ENCODE results near the gene KAT14. TPM values are rescaled to one million over a fixed set of nuclear protein-coding genes. Genes with fewer than 3 reads are reported as not detected.
"Not testable (repeated sequence)": the region's sequence is repeated elsewhere in the genome, so short reads cannot be mapped to it uniquely, and the experiment has no call there.

KAT14 gene
- total RNA-seq, 4 donors from 2014 or later = 6.5 to 11.8 (median 9.8) TPM

DNA sequence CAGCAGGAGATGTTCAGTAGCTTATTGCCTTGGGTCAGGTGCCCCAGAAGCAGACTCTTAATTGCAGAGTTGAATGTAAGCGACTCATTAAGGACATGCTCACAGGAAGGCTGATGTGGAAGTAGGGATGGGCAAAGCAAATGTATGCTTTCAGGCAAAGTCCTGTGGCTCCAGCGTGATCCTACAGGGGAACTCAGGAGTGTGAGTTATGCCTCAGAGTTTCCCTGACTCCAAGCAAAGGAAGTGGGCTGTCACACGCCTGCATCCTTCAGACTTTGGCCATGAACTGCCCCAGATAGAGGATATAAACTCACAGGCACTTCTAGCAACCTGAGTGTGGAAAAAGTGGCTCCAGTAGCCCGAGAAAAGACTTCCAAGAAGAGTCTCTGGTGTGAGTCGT, 85.7 kb downstream of the KAT14 start:
- no peak for TF ChIP-seq POLR2A (IDR thresholded peaks at IDR 0.05)
- TF ChIP-seq, protein P1, sequence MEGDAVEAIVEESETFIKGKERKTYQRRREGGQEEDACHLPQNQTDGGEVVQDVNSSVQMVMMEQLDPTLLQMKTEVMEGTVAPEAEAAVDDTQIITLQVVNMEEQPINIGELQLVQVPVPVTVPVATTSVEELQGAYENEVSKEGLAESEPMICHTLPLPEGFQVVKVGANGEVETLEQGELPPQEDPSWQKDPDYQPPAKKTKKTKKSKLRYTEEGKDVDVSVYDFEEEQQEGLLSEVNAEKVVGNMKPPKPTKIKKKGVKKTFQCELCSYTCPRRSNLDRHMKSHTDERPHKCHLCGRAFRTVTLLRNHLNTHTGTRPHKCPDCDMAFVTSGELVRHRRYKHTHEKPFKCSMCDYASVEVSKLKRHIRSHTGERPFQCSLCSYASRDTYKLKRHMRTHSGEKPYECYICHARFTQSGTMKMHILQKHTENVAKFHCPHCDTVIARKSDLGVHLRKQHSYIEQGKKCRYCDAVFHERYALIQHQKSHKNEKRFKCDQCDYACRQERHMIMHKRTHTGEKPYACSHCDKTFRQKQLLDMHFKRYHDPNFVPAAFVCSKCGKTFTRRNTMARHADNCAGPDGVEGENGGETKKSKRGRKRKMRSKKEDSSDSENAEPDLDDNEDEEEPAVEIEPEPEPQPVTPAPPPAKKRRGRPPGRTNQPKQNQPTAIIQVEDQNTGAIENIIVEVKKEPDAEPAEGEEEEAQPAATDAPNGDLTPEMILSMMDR (IDR thresholded peaks at IDR 0.05) = no peak
- intact Hi-C loops (cut with DNase I) = no loop called here
- no peak for DNase-seq
- no peak overlapping the region for H3K4me3 ChIP-seq
- peaks cover 0 to 22% (median 14%) of the 10 kb centered on the region in 3 donors for H3K4me1 ChIP-seq
- 62 to 84% methylated on average over 5 of the region's 5 CpGs for WGBS, 2 donors
- H3K9me3 ChIP-seq = no peaks in the 10 kb centered on the region
- H3K27me3 ChIP-seq = no peaks in the 10 kb centered on the region
- H3K36me3 ChIP-seq = no peaks in the 10 kb centered on the region
- H3K27ac ChIP-seq = no peak overlapping the region

DNA sequence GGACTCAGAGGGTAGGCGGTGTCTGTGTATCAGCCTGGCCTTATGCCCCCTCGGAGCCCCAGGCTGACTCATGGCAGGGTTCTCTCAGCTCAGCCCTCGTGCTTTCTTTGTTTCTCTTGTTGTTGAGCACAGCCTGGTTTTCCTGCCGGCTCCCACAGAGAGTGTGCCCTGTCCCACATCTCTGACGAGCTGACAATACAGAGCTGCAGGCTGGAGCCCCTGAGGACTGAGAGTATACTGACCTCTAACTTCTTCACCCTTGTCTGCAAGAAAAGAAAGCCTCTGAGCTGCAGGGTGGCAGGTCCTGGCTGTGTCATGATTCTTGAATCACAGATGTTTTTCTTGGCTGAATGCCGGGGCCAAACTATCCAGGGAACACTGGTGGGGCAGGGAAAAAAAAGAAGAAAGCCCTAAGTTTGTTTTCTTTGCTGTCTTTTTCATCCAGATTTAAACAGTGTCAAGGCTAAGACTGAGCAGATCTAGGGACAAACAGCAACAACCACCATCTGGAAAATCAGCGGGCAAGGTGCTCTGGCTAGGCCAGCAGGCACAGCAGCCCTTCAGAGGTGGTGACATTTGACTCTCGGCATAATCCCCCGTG, 87.4 kb downstream of the KAT14 start:
- H3K36me3 ChIP-seq = no peaks in the 10 kb centered on the region
- H3K4me3 ChIP-seq = no peak overlapping the region
- H3K27ac ChIP-seq = peak overlapping the region in 3 of 4 donors; percentile 43 to 64 (median 48)
- TF ChIP-seq, protein P1 (IDR thresholded peaks at IDR 0.05) = no peak
- TF ChIP-seq POLR2A (IDR thresholded peaks at IDR 0.05) = no peak
- 15 to 19% methylated on average over 9 of the region's 9 CpGs for WGBS, 2 donors
- no peaks in the 10 kb centered on the region for H3K27me3 ChIP-seq
- H3K4me1 ChIP-seq = peaks cover 0 to 22% (median 14%) of the 10 kb centered on the region in 3 donors
- H3K9me3 ChIP-seq = no peaks in the 10 kb centered on the region
- intact Hi-C loops (cut with DNase I) = no loop called here
- no peak for DNase-seq

DNA sequence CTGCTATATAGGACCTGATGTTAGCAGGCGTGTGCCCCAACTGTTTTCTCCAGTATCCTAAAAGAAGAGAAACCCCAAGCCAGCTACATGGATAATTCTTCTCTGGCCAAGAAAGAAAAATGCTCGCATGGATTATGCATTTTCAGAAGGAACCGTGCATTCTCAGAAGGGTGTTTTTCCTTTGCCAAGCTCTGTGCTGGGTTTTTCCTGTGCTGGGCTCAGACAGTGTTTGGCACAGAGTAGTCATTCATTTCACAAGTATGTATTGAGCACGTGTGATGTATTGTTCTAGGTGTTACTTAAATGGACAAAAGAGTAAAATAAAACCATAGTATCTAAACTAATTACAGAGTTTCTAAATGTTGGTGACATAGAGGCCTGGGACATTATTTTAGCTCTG, 88.0 kb downstream of the KAT14 start:
- intact Hi-C loops (cut with DNase I) = no loop called here
- Histone ChIP-seq H3K4me3 (no peak overlapping the region), H3K4me1 (peaks cover 0 to 22% (median 14%) of the 10 kb centered on the region in 3 donors), H3K27me3 (no peaks in the 10 kb centered on the region), H3K27ac (peak overlapping the region in 3 of 4 donors; percentile 43 to 64 (median 48)), H3K36me3 (no peaks in the 10 kb centered on the region), H3K9me3 (no peaks in the 10 kb centered on the region)
- DNase-seq = no peak
- TF ChIP-seq POLR2A (IDR thresholded peaks at IDR 0.05) = no peak
- TF ChIP-seq, protein P1 (IDR thresholded peaks at IDR 0.05) = no peak
- WGBS, 2 donors = 21 to 33% methylated on average over 4 of the region's 4 CpGs

DNA sequence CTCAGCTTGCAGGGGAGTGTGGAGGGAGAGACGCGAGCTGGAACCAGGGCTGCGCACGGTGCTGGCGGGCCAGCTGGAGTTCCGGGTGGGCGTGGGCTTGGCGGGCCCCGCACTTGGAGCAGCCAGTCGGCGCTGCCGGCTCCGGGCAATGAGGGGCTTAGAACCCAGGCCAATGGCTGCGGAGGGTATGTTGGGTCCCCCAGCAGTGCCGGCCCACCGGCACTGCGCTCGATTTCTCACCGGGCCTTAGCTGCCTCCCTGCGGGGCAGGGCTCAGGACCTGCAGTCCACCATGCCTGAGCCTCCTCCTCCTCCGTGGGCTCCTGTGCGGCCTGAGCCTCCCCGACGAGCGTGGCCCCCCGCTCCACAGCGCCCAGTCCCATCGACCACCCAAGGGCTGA, 89.1 kb downstream of the KAT14 start:
- peaks cover 0 to 22% (median 14%) of the 10 kb centered on the region in 3 donors for H3K4me1 ChIP-seq
- H3K9me3 ChIP-seq; H3K27me3 ChIP-seq; DNase-seq; H3K27ac ChIP-seq; intact Hi-C loops (cut with DNase I); H3K4me3 ChIP-seq; H3K36me3 ChIP-seq: not testable (repeated sequence)
- 100% methylated on average over 1 of the region's 28 CpGs; no CpG with 5 or more reads in 1 of the 2 donors for WGBS, 2 donors

DNA sequence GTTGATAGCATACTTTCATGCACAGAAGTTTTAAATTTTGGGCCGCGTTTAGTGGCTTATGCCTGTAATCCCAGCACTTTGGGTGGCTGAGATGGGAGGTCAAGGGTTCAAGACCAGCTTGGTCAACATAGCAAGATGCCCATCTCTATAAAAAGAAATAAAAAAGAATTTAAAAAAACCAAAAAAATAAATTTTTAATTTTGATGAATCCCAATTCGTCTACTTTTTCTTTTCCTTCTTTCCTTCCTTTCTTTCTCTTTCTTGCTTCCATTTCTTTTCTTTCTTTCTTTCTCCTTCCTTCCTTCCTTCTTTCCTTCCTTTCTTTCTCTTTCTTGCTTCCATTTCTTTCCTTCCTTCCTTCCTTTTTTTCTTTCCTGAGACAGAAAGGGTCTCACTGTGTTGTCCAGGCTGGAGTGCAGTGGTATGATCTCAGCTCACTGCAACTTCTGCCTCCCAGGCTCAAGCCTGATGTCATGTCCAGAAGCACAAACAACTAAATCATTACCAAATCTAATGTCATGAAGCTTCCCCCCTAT, 95.8 kb downstream of the KAT14 start:
- TF ChIP-seq, protein P1 (IDR thresholded peaks at IDR 0.05) = no peak
- TF ChIP-seq POLR2A (IDR thresholded peaks at IDR 0.05) = no peak
- intact Hi-C loops (cut with DNase I) = no loop called here
- DNase-seq = no peak

More for the DNA sequence above, 95.8 kb downstream of the KAT14 start:
- 43 to 50% methylated on average over 3 of the region's 3 CpGs for WGBS, 2 donors
- H3K27me3 ChIP-seq = no peaks in the 10 kb centered on the region
- H3K27ac ChIP-seq = no peak overlapping the region
- H3K4me3 ChIP-seq = no peak overlapping the region
- no peaks in the 10 kb centered on the region for H3K4me1 ChIP-seq
- H3K36me3 ChIP-seq = no peaks in the 10 kb centered on the region
- H3K9me3 ChIP-seq = no peaks in the 10 kb centered on the region

Small RNA genes within 50 kb of the gene (small RNA-seq; reads per million reads assigned to genes)
- gene RF00019 = 0 reads per million in 4 donors
- 0 reads per million in 4 donors for gene RNU7-137P

Other genes starting within 250 kb of the KAT14 start
- gene SNX5, start 169.1 kb upstream of the KAT14 start, total RNA-seq = 100 to 1,000 TPM in 2 of 4 donors, 10 to 100 TPM in 2; 43.6 to 137 (median 98.5) TPM
- 10 to 100 TPM; 11.2 to 18.9 (median 12.0) TPM for gene MGME1, start 168.8 kb upstream of the KAT14 start, total RNA-seq
- 10 to 100 TPM in 2 of 4 donors, 1 to 10 TPM in 2; 8.1 to 14.7 (median 9.4) TPM for gene OVOL2, start 79.9 kb upstream of the KAT14 start, total RNA-seq
- 10 to 100 TPM in 2 of 4 donors, 1 to 10 TPM in 2; 2.8 to 17.0 (median 7.7) TPM for gene PET117, start within 50 bp of the KAT14 start, total RNA-seq
- gene ZNF133, start 150.7 kb downstream of the KAT14 start, total RNA-seq = 10 to 100 TPM; 10.1 to 20.2 (median 13.7) TPM